Measurements from ENCODE around the gene ARRB1.
"Not testable (repeated sequence)": the region's sequence is repeated elsewhere in the genome, so short reads cannot be mapped to it uniquely, and the experiment has no call there.

ARRB1 gene

GRCh38 chr11:75298191-75298975, 53.1 kb downstream of the ARRB1 start:
- no peak for DNase-seq

- DNase-seq, result no peak
Observed at GRCh38 chr11:75293903-75294302, 57.6 kb downstream of the ARRB1 start.

DNA sequence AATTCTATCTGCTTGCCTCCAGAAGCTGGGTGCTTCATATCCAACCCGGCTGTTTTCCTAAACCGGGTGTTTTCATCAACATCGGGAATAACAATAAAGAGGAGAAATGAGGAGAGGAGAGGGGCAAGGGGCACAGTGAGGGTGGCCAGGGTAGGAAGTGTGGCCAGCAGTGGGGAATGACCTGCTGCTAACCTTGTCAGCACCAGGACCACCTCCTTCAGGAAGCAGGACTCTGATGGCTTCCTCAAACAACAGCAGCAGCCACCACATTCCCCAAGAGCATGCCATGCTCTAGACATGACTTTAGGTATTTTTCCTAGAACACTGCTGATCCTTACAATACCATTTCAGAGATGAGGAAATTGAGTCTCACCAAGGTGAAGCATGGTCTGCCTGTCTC, 58.5 kb downstream of the ARRB1 start:
- DNase-seq, result no peak

DNA sequence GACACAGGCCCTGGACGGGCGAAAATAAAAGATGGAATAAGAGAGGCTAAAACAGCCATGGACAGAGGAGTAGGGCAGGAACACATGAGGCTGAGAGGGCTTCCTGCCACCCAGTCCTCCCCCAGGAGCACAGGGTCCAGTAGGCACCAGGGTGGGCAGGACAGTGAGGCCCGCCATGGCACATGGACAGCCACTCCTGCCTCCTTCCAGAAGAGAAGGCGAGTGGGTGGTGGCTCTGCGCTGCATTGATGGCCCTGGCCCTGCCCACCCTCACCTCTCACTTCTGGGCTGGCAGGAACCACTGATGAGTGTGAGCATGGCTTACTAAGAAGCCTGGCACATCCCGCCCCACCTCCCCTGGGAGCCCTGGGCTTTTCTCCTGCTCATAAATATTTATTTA, 59.7 kb downstream of the ARRB1 start:
- DNase-seq, result no peak

GRCh38 chr11:75289919-75290318, 61.5 kb downstream of the ARRB1 start:
- DNase-seq, result no peak

DNA sequence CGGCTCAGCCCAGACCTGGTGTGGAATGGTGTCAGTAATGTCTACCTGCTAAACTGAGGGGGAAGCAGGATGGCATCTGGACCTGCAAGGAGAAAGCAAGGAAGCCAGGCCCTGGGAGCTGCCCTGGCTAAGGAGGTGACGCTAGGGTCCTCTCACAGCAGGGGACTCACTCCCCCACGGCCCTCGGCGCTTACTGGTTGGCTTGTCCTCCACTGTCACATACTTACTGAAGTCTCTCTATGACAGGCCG, 62.0 kb downstream of the ARRB1 start:
- no peak for DNase-seq

DNA sequence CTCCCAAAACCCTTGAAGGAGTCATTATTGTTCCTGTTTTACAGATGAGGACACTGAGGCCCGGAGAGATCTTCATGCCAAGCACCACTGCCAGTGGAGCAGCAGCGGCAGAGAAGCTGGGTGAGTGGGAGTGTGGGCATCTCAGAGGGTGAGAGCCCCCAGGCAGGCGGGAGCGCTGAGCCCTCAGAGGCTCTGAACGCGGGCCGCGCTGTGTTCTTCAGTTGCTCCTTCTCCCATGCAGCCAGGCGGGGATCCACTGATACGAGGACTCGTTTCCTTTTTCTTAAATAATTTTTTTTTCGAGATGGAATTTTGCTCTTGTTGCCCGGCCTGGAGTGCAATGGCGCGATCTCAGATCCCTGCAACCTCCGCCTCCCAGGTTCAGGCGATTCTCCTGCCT, 63.9 kb downstream of the ARRB1 start:
- DNase-seq, result no peak

DNA sequence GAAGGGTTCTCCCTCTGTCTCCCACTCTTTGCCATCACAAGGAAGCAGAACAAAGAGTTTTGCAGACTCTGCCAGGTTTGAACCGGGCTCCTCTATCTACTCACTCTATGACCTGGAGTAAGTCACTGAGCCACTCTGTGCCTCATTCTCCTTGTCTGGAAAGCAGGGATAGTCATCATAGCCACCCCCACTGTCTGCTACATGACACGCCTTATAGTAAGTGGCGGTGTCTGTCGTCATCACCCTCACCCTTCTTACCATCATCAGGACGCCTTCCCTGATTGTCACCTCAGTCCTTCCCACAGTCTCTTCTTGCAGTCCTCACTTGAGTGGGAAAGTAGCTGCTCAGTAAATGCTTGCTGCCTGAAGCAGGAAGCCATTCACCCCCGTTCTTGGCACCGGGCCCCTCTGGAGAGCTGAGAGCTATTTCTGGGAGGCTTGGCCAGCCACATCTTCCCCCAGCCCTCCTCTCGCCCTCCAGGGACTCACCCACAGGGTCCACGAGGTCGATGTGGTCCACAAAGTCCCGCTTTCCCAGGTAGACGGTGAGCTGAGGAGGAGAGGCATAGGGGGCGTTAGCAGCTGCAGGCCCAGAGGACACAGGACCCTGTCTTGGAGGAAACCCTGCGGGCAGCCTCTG, 64.5 kb downstream of the ARRB1 start:
- DNase-seq, result no peak

- DNase-seq, result no peak
Observed at GRCh38 chr11:75285776-75286360, 65.6 kb downstream of the ARRB1 start.

DNA sequence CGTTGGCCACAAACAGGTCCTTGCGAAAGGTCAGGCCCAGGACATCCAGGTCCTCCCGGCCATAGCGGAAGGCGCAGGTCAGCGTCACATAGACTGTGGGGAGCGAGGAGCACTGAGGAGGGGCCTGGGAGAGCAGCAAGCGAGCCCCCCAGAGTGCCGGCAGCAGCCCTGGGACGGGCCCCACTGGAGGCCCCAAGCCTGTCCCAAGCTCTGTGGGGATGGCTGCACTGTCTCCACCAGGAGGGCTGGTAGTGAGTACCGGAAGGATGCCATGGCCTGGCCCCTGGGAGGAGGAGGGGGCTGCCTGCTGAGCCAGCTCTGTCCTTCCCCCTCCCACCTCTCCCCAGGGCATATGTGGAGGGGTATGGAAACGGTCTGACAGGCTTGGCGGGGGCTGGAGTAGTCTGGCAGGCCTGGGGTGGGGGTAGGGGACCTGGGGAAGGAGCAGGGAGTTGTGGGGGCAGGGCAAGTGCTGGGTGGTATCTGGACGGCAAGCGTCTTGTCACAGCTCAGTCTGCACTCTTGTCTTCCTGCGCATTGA, 68.0 kb downstream of the ARRB1 start:
- no peak for DNase-seq

- DNase-seq, result no peak
Observed at GRCh38 chr11:75281469-75282095, 69.9 kb downstream of the ARRB1 start.

- DNase-seq, result no peak
Observed at GRCh38 chr11:75280770-75281468, 70.5 kb downstream of the ARRB1 start.

DNA sequence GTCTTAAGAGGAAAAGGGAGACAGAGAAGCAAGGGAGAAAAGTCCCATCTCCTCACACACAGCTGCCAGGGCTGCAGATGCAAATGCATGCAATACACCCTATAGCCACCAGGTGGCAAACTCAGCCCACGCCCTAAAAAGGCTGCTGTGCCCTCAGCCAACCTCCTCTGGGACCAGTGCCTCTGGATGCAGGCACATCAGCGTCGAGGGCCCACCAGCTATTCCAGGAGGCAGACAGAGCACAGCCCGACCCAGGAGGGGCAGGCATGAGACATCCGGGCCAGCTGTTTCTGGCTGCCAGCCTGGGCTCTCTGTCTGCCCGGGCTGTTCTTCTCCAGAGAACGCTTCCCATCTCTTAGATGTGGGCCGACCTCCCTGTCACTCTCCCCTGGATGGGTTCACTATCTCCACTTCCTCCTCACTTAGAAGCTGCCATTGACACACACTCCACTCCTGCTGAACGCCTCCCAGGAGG, 71.2 kb downstream of the ARRB1 start:
- peak; percentile 66 for DNase-seq

DNA sequence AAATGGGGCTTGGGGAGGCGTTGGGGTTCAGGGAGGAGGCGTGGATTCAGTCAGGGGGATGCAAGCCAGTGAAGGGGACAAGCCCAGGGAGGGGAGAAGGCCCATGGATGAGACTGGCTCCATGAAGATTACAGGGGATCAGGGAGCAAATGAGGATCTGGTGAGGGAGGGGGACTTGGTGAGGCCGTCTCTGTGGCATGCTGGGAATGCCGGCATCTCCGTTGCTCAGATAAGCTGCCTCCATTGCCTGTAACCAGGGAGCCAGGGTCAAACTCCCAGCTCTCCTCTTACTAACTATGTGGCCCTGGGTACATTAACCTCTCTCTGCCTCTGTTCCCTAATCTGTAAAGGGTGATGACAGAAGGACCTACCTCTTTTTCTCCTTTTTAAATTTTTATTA, 72.2 kb downstream of the ARRB1 start:
- no peak for DNase-seq

DNA sequence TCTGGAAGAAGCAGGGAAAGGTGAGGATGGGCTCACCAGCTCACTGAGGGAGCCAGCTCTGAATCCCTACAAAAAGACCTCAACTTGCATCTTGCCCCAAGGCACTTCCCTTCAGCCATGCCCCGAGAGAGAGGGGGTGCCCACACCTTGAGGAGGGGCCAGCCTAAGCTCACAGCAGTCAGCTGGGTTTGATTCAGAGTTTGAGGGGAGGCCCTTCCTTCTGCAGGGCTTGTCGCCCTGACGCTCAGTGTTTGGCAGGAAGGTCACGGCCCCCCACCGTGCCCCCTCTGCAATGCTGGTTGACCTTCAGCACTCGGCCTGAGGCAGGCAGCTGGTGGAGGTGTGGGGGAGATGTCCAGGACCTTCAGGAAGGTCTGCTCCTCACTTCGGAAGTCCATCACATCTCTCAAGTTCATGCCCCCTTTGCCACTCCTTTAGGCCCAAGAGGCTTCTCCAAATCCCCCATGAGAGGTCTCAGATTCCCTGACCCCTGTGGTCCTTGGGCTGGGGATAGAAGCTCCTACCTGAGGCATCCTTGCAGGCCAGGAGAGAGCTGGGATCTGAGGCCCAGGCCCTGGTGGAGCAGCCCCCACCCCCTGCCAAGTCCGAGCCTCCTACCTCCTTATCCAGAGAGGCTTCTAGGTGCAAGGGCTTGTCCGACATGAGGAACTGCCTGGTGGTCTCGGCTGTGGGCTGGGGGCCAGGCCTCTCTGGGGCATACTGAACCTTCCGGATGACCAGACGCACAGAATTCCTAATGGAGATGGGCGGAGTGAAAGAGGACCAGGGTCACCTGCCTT, 73.3 kb downstream of the ARRB1 start:
- no peak for DNase-seq

GRCh38 chr11:75277211-75277805, 74.2 kb downstream of the ARRB1 start:
- no peak for DNase-seq

GRCh38 chr11:75276686-75277085, 74.8 kb downstream of the ARRB1 start:
- DNase-seq, result no peak

DNA sequence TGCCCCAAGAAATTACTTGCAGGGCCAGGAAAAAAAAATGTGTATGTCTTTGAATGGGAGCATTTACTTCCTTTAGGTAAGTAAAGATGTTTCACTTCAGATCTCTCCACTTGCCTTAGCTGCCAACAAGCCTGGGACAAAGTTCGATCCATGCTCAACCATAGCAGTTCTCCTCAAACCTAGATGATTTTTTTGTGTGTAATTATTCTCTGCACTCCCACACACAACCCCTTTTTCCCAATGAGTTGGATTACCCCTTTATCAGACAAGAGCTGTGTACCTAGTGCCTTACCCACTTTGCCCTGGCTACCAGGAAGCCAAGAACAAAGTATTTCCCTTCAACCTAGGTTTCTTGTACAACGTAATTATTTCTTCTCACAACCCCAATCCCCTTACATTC, 75.3 kb downstream of the ARRB1 start:
- DNase-seq, result no peak

- DNase-seq, result peak; percentile 73
Observed at GRCh38 chr11:75275581-75275980, 75.9 kb downstream of the ARRB1 start.

- not testable (repeated sequence) for DNase-seq
Observed at GRCh38 chr11:75274716-75275115, 76.7 kb downstream of the ARRB1 start.
